GM23338 (cell line): ENCODE data around the gene KIAA1671. TPM values are rescaled to one million over a fixed set of nuclear protein-coding genes. Genes with fewer than 3 reads are reported as not detected.

Experiments
- ATAC-seq: fragments of 200-7000 bp; cut with Tn5 transposase; 3 replicates; pipeline ENCODE4 v1.9.1; 2020
- DNase-seq: peaks from one replicate; pipeline ENCODE4 v3.0.0-alpha.2; 2015; ENCODE audit warnings: low spot score
- H2AFZ ChIP-seq: fragments of 200-600 bp; sonication (generic); 2 replicates; pipeline ENCODE4 v1.8.0; 2016; ENCODE audit warnings: antibody characterized with exemption, mild to moderate bottlenecking, moderate library complexity
- H3F3A ChIP-seq: fragments of 200-600 bp; sonication (generic); replicated peaks from 2 replicates; pipeline ENCODE4 v1.8.0; 2017; ENCODE audit warnings: antibody characterized with exemption, mixed run types, low read depth
- H3K27ac ChIP-seq: fragments of 200-600 bp; sonication (generic); 2 replicates; pipeline ENCODE4 v1.6.1; 2016; ENCODE audit warnings: low read depth
- H3K27me3 ChIP-seq: fragments of 200-600 bp; sonication (generic); 2 replicates; pipeline ENCODE4 v1.8.0; 2016; ENCODE audit warnings: mild to moderate bottlenecking, mixed run types, moderate library complexity; ENCODE audit not compliant: insufficient read depth
- H3K36me3 ChIP-seq: fragments of 200-600 bp; sonication (generic); 2 replicates; pipeline ENCODE4 v1.8.0; 2016; ENCODE audit warnings: mild to moderate bottlenecking; ENCODE audit not compliant: insufficient read depth
- H3K4me1 ChIP-seq: fragments of 200-600 bp; sonication (generic); 2 replicates; pipeline ENCODE4 v1.8.0; 2016; ENCODE audit warnings: mild to moderate bottlenecking, moderate library complexity; ENCODE audit not compliant: insufficient read depth
- H3K4me2 ChIP-seq: fragments of 200-600 bp; sonication (generic); 2 replicates; pipeline ENCODE4 v1.7.1; 2017; ENCODE audit warnings: mixed run types
- H3K4me3 ChIP-seq: fragments of 200-600 bp; sonication (generic); 2 replicates; pipeline ENCODE4 v1.6.1; 2016; ENCODE audit warnings: mixed run types
- H3K79me2 ChIP-seq: fragments of 200-600 bp; sonication (generic); replicated peaks from 2 replicates; pipeline ENCODE4 v1.8.0; 2017; ENCODE audit warnings: mild to moderate bottlenecking; ENCODE audit not compliant: insufficient read depth
- H3K9me2 ChIP-seq: fragments of 200-600 bp; sonication (generic); 2 replicates; pipeline ENCODE4 v1.8.0; 2017; ENCODE audit not compliant: insufficient read depth
- H4K20me1 ChIP-seq: fragments of 200-600 bp; sonication (generic); replicated peaks from 2 replicates; pipeline ENCODE4 v1.8.0; 2017; ENCODE audit warnings: mild to moderate bottlenecking; ENCODE audit not compliant: insufficient read depth
- H3K27ac Mint-ChIP-seq: 2 replicates; pipeline ENCODE4 v1.8.0; 2020; ENCODE audit warnings: inconsistent platforms, mild to moderate bottlenecking, moderate library complexity, mixed read lengths
- H3K27me3 Mint-ChIP-seq: 3 replicates; pipeline ENCODE4 v1.8.0; 2022; ENCODE audit warnings: low read depth, mild to moderate bottlenecking, moderate library complexity, mixed read lengths, inconsistent platforms; ENCODE audit not compliant: insufficient read depth, poor library complexity
- H3K36me3 Mint-ChIP-seq: 3 replicates; pipeline ENCODE4 v1.8.0; 2021; ENCODE audit warnings: low read depth, mild to moderate bottlenecking, inconsistent platforms, moderate library complexity, mixed read lengths
- H3K4me1 Mint-ChIP-seq: 3 replicates; pipeline ENCODE4 v1.8.0; 2020; ENCODE audit warnings: mild to moderate bottlenecking, inconsistent platforms, mixed read lengths
- H3K4me3 Mint-ChIP-seq: 3 replicates; pipeline ENCODE4 v1.8.0; 2021; ENCODE audit warnings: moderate library complexity, mild to moderate bottlenecking, inconsistent platforms, mixed read lengths
- H3K9me3 Mint-ChIP-seq: 3 replicates; pipeline ENCODE4 v1.8.0; 2020; ENCODE audit warnings: moderate library complexity, mild to moderate bottlenecking, inconsistent platforms, mixed read lengths
- EZH2 ChIP-seq: fragments of 200-600 bp; sonication (generic); IDR thresholded peaks from one replicate; pipeline ENCODE4 v1.8.0; 2017; ENCODE audit warnings: antibody characterized with exemption, mild to moderate bottlenecking, low read depth; ENCODE audit not compliant: unreplicated experiment
- NANOG ChIP-seq: IDR thresholded peaks from 2 replicates; pipeline ENCODE4 v1.6.1; 2016; ENCODE audit warnings: antibody characterized with exemption, borderline replicate concordance
- REST ChIP-seq: IDR thresholded peaks from one replicate; pipeline ENCODE4 v1.6.1; 2018; ENCODE audit warnings: antibody characterized with exemption; ENCODE audit not compliant: unreplicated experiment
- ZNF462 ChIP-seq: fragments of 250-450 bp; sonication (Bioruptor Pico); IDR thresholded peaks from 2 replicates; pipeline ENCODE4 v1.5.0; 2020; ENCODE audit warnings: mild to moderate bottlenecking, moderate library complexity
- polyA plus RNA-seq: library from polyadenylated mRNA; unstranded; fragments of >200 nt; fragmentation: Nextera tagmentation; extraction: Ambion mirVana; gene quantifications from 2 replicates; pipeline ENCODE4 v1.2.1, GENCODE V29; 2016
- total RNA-seq: library from RNA; depleted of rRNA; stranded (reverse); fragments of >200 nt; shearing (Covaris generic); gene quantifications from 2 replicates; pipeline ENCODE4 v1.2.3, GENCODE V29; 2014

The KIAA1671 gene
- total and polyA plus RNA-seq, 2 experiments from 2014 or later, result 6.1 to 27.2 TPM

GRCh38 chr22:25021409-25021808 is 68.9 kb downstream of the KIAA1671 start (continued):
- TF ChIP-seq REST (no peak), EZH2 (no peak)

GRCh38 chr22:25021976-25022711 is 69.6 kb downstream of the KIAA1671 start:
- Histone ChIP-seq H3K4me3 (no peak overlapping the region), H3K4me2 (no peak overlapping the region), H3K36me3 (no peaks in the 10 kb centered on the region), H3K27ac (no peak overlapping the region), H3F3A (no peaks in the 10 kb centered on the region), H3K27me3 (no peaks in the 10 kb centered on the region), H3K9me2 (no peaks in the 10 kb centered on the region), H3K79me2 (no peaks in the 10 kb centered on the region; the same call in 1 of the 2 replicates), H2AFZ (no peak overlapping the region), H4K20me1 (no peaks in the 10 kb centered on the region; the same call in 1 of the 2 replicates), H3K4me1 (0 out of 2 replicates have a peak, but pooled peaks cover under 1% of the 10 kb centered on the region)
- H3K9me3 Mint-ChIP-seq, result no peaks in the 10 kb centered on the region
- DNase-seq (no peak), ATAC-seq (no peak)
- H3K27me3 Mint-ChIP-seq, result peaks cover 4% of the 10 kb centered on the region
- H3K27ac Mint-ChIP-seq, result no peak overlapping the region
- H3K4me3 Mint-ChIP-seq, result no peak overlapping the region
- 0 out of 3 replicates have a peak, but pooled peaks cover 6% of the 10 kb centered on the region for H3K36me3 Mint-ChIP-seq
- TF ChIP-seq EZH2 (no peak), REST (no peak), NANOG (no peak), ZNF462 (CRISPR knock-in tag) (no peak)
- peaks cover 9% of the 10 kb centered on the region for H3K4me1 Mint-ChIP-seq
